NCI-H2029 treated with DMSO at 0.1 percent for 48 hours (cell line): ENCODE measurements around the gene ASB18.
"Not testable (repeated sequence)": the region's sequence is repeated elsewhere in the genome, so short reads cannot be mapped to it uniquely, and the experiment has no call there.

Experiments used
- DNase-seq: peaks from one replicate; lab custom pipeline; 2025; lab: John Stamatoyannopoulos, UW

The ASB18 gene

GRCh38 chr2:236264256-236264655 is at the start of gene ASB18:
Gene ASB18 (minus strand): TSS chr2:236264406. CDS start chr2:236264345, 61 bp downstream.
- no peak for DNase-seq

- DNase-seq: no peak
Observed at GRCh38 chr2:236311286-236311685, 47.1 kb upstream of the ASB18 start.

- DNase-seq: peak; percentile 27
Observed at GRCh38 chr2:236309669-236310029, 45.4 kb upstream of the ASB18 start.

GRCh38 chr2:236308855-236309668 is 44.9 kb upstream of the ASB18 start:
- DNase-seq: no peak

GRCh38 chr2:236307641-236308040 is 43.4 kb upstream of the ASB18 start:
- no peak for DNase-seq

GRCh38 chr2:236306825-236307540 is 42.8 kb upstream of the ASB18 start:
- no peak for DNase-seq

GRCh38 chr2:236305964-236306605 is 41.9 kb upstream of the ASB18 start:
- DNase-seq: no peak

GRCh38 chr2:236305531-236305930 is 41.3 kb upstream of the ASB18 start:
- no peak for DNase-seq

- no peak for DNase-seq
Observed at GRCh38 chr2:236303935-236304334, 39.7 kb upstream of the ASB18 start.

GRCh38 chr2:236302555-236302954 is 38.3 kb upstream of the ASB18 start:
- DNase-seq: no peak

GRCh38 chr2:236298924-236299475 is 34.8 kb upstream of the ASB18 start:
- no peak for DNase-seq

- DNase-seq: no peak
Observed at GRCh38 chr2:236295481-236295880, 31.3 kb upstream of the ASB18 start.

- DNase-seq: no peak
Observed at GRCh38 chr2:236294647-236295046, 30.4 kb upstream of the ASB18 start.

- no peak for DNase-seq
Observed at GRCh38 chr2:236293241-236293810, 29.1 kb upstream of the ASB18 start.

GRCh38 chr2:236291911-236292310 is 27.7 kb upstream of the ASB18 start:
- no peak for DNase-seq

- no peak for DNase-seq
Observed at GRCh38 chr2:236291476-236291875, 27.3 kb upstream of the ASB18 start.

GRCh38 chr2:236290742-236291425 is 26.7 kb upstream of the ASB18 start:
- no peak for DNase-seq

GRCh38 chr2:236289766-236290462 is 25.7 kb upstream of the ASB18 start:
- DNase-seq: no peak

- not testable (repeated sequence) for DNase-seq
Observed at GRCh38 chr2:236288373-236288772, 24.2 kb upstream of the ASB18 start.

- no peak for DNase-seq
Observed at GRCh38 chr2:236287656-236288055, 23.4 kb upstream of the ASB18 start.
